NCI-H226 (cell line): ENCODE results near the gene UNC119.
"Not testable (repeated sequence)": the region's sequence is repeated elsewhere in the genome, so short reads cannot be mapped to it uniquely, and the experiment has no call there.

Experiments
- DNase-seq: peaks from one replicate; pipeline ENCODE4 v3.0.0-alpha.2; 2015

Gene UNC119

GRCh38 chr17:28552176-28552999 lies at the start of gene UNC119:
Gene UNC119, minus strand, starts transcription at chr17:28552624. Its CDS starts 67 bp downstream, at chr17:28552557.
- peak; percentile 55 for DNase-seq

GRCh38 chr17:28599311-28600184 lies 47.1 kb upstream of the UNC119 start:
- DNase-seq, result no peak

DNA sequence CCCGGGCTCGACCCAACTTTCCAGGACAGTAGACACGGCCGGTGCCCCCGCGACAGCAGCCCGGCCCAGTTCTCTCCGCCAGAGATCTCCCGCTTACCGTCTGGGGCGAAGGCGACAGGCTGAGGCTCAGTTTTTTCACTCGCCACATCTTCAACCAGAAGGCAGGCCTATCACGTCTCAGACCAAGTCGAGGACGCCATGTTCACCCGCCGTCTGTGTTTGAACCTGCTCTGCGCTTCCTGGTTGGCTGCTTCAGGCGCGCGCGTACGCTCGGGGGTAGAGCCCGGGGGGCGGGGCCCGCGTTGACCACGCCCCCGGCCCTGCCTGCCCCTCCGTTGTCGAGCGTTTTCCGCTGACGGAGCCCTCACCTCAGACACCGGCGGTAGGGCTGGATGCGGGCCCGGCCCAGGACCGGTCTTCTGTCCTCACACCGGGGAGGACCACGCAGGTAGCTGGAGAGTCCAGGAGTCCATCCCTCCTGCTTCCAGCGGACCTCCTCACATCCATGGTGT lies 46.4 kb upstream of the UNC119 start, which contains the start of gene SPAG5:
SPAG5 (minus strand) TSS at position 227 of the 512 bp plus-strand sequence; CDS start at position 148, 79 bp downstream.
- peak; percentile 88 for DNase-seq

GRCh38 chr17:28598389-28598788 lies 46.0 kb upstream of the UNC119 start:
- DNase-seq, result no peak

DNA sequence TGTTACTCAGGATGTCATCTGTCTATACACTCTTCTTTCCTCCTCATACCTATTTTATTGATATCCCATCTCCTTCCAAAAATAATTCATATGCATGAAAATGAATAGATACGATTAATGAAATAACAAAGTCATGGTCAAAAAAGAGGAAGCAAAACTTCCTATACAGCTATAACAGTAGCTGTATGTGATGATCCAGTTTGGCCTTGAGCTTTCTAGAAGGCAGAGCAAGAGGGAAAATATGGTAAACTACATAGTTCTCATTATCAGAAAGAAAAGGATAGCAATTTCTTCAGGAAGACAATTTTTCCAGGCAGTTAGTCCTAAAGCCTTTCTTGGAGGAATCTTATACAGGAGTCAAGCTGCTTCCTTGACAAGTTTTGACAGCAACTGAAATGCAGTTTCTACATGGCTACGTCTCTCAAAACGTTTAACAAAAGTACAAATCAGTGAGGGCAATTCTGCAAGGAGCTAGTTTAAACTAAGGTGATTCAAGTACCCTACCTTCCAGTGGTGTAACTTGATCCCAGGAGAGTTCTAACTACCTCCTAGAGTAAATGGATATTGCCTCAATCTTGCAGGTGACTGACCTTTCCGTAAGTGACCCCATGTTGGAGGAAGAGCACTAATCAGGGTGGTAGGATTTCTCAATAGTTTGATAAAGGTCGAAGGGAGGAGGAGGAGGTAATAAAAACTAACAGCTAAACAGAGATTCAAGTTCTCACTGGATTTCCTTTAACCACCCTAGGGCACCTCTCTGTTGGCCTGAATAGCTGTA lies 45.4 kb upstream of the UNC119 start:
- DNase-seq, result no peak

- no peak for DNase-seq
Observed at GRCh38 chr17:28592260-28592659, 39.8 kb upstream of the UNC119 start.

GRCh38 chr17:28585851-28586250 lies 33.4 kb upstream of the UNC119 start:
- no peak for DNase-seq

DNA sequence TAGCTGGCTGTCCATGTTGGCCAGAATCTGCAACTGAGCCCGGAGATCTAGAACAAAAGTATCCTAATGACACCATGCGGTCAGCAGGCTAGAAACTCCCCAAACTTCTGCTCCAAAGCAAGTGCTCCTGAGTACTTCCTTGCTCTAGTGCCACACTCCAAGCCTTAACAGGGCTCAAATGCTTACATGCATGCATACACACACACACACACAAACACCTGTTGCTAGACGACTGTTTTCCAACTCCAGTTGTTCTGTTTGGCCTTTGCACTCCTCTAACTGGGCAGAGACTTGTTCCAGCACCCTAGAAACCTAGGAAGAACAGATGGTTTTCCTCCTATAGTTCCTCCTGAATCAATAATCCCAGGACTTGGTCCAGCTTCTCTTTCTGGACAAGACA lies 32.0 kb upstream of the UNC119 start:
- no peak for DNase-seq

- DNase-seq, result no peak
Observed at GRCh38 chr17:28582513-28582912, 30.1 kb upstream of the UNC119 start.

DNA sequence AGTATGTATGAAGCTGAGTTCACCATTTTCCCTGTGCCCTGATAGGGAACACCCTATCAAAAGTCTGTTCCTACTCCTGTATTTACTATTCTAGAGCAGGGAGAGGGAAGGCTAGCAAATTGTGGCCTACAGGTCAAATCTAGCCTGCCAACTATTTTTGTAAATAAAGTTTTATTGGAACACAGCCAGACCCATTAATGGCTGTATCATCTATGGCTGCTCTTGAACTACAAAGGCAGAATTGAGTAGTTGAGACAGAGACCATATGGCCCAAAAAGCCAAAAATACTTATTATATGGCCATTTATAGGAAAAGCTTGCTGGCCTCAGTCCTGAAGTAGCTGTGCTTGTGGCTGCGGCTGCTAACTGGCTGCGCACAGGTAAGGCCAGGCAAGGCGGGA lies 28.5 kb upstream of the UNC119 start:
- DNase-seq, result no peak

DNA sequence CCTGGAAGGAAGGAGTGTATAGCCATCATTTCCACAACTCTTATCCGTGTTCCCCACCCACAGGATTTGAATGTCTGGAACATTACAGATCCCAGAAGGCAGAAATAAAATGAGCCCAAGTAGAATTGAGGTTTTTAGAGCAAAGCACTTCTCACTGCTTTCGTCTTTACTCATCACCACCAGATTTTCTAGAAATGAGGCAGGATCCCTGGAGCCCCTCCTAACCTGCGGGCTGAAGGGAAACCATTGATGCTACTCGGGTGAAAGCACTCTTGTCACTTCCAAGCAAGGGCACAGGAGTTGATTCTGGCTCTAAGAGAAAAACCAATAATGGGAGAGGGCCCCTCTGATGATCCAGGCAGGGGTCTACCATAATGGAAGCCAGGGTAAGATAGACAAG lies 27.1 kb upstream of the UNC119 start:
- no peak for DNase-seq

DNA sequence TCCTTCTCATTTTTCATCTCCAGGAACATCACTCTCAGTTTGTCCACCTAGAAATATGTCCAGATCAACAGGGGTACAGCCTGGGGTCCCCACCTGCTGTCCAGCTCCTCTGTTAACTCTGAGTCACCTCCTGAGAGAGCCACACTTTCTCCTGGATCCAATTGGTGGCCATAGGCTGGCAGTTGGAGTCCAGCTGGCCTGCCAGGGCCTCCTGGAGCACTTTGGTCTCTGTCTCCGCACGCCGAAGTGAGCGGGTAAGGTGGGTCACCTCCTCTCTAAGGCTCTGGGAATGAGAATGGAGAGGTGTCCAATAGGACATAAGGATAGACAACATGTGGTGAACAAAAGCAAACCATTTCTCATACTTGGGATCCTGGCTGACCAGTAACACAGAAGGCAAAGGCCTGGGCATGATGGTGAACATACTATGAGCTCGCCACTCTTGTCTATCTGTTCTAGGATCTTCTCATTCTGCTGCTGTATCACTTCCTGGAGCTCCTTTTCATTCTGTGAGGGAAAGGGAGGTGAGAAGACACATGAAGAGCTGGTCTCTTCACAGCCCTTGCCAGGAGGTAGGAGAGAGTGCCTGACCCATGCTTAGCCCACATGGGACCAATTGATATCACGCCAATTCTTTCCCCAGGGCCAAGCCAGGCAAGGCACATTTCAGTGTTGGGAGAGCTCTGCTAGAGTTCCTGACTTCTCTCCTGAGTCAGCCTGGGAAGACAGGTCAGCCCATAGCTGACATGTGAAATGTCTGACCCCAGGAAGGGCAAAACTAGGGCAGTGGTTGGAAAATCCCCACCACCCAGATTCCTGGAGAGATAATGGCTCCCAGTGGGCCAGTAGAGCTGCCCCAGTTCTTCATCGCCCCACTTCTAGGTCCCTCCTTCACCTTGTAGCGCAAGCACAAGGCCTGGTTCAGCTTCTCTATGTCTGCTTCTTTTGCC lies 26.1 kb upstream of the UNC119 start:
- DNase-seq, result no peak

DNA sequence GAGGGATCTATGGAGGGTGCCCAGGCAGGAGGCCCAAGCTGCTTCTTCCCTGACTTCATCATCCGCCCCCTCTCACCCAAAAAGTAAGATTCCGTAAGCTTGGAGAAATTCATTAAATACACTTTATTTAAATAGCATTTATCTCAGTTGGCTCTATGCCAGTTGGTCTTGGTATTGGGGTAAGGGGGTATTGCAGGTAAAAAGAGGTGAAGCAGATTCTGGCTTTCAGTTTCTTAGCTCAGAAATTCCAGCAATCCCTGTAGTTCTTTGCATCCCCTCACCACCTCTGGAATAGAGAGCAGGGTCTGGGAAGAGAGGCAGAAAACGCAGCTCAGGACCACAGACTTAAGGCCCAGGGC lies 25.0 kb upstream of the UNC119 start:
- no peak for DNase-seq

GRCh38 chr17:28576758-28577465 lies 24.5 kb upstream of the UNC119 start, which contains the start of gene ALDOC:
Gene ALDOC, minus strand, starts transcription at chr17:28576895. Its CDS starts 1,363 bp downstream, at chr17:28575532.
- peak; percentile 87 for DNase-seq

DNA sequence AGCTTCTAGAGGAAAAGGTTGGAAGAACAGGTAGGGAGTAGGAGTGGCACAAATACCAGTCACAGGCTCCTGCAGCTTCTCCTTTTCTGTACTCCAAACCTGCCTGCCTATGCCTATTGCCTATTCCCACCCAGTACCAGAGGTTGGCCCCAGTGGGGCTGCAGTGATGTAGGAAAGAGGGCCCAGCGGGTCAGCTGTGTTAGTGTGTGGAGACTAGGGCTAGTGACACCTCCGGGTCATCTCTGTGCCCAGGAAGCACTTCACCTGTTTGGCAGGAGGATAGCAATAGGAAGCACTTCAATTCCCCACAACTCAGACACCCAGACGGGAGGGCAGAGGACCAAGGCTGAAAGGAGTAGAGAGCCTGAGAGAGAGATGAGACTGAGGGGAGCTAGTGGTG lies 23.6 kb upstream of the UNC119 start:
- DNase-seq, result not testable (repeated sequence)

DNA sequence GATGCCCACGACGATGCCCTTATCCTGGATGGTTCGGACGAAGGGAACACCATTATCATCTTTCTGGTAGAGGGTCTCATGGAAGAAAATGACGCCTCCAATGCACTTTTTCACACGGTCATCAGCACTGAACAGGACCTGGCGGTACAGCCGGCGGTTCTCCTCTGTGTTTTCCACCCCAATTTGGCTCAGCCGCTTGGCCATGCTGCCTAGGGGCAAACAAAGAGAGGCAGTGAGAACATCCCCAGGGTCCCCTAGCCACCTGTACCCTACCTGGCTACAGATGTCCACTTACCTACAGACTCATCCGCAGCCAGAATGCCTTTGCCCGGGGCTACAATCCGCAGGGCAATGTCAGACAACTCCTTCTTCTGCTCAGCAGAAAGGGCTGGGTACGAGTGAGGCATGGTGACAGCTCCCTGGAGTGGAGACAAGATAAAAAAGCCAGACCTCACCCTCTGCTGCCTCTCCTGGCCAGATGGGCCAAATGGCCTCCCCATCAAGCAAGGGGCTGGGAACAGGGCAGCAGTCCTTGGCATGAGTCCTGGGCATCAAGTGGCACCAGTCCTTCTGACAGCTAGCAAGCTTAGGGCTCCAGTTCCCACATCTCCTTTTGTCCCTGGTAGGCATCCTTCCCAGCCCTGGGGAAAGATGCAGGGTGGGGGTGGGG lies 22.8 kb upstream of the UNC119 start:
- DNase-seq, result no peak

- no peak for DNase-seq
Observed at GRCh38 chr17:28574526-28574925, 22.1 kb upstream of the UNC119 start.

- DNase-seq, result no peak
Observed at GRCh38 chr17:28573966-28574480, 21.6 kb upstream of the UNC119 start.

GRCh38 chr17:28573521-28573920 lies 21.1 kb upstream of the UNC119 start:
- DNase-seq, result no peak

DNA sequence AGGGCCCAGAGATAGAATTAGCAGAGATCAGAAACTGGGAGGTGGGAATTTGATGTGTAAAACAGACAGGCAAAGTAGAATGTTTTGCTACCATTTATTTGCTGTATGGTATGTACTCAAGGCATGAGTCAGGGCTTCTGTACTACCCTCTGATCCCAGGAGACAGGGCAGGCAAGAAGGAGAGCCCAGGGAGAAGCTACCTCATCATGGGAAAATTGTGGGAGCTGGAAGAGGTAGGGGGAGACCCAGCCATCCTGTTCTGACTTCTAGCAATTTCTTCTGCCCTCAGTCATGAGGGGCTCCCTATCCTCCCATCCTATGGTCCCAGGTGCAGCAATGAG lies 20.6 kb upstream of the UNC119 start:
- DNase-seq, result no peak
